Measurements from ENCODE around the gene ATIC.
"Not testable (repeated sequence)": the region's sequence is repeated elsewhere in the genome, so short reads cannot be mapped to it uniquely, and the experiment has no call there.

ATIC gene

DNA sequence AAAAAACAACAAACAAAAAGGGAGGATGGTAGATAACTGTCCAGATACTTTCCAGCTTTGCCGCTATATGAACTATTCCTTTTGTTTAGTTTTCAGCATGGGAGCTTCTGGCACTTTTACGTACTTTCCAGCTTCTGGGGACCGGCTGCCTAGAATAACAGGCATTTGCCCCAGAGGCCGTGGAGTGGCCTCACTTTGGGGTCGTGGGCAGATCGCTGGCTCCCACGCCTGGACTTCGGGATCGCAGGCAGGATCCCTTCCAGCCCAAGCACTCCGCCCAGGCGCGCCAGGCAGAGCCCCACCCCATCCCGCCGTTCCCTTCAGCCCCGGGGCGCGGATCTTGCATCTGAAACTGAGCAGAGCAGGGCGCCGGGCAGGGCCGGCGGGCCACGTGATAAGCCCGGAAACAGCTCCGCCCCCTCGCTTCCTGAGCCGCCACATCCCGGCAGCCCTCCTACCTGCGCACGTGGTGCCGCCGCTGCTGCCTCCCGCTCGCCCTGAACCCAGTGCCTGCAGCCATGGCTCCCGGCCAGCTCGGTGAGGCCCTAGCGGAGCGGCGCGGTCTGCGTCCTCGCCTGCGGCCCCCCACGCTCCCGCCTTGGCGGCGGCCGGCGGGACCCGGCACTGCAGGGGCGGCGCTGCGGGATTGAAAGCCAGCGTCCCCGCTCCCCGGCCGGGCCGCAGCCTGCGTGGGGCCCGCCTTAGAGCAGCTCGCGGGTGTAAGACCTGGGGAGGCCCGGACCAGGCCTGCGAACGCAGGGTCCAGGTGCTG is at the start of gene ATIC:
TSS of gene ATIC (plus strand) at position 435 of the 772 bp plus-strand sequence. CDS start at position 519, 84 bp downstream.
- peak; percentile 63 for DNase-seq

DNA sequence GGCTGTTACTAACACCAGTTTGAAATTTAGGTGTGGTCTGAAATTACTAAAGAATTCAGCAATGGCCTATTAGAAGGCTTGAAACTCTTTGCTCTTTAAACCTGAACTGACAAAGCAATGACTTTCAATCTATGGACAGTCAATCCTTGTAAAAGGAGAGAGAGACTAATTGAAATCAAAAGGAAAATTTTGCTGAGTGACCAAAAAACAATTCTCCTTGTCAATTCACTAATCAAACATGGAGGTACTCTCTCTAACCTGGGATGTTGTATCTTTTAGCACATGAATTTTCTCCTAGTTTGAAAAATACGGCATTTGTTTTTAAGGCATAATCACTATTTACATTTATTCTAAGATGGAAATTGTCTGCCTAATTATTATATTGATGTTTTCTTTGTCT is 49.6 kb upstream of the ATIC start:
- DNase-seq = no peak

DNA sequence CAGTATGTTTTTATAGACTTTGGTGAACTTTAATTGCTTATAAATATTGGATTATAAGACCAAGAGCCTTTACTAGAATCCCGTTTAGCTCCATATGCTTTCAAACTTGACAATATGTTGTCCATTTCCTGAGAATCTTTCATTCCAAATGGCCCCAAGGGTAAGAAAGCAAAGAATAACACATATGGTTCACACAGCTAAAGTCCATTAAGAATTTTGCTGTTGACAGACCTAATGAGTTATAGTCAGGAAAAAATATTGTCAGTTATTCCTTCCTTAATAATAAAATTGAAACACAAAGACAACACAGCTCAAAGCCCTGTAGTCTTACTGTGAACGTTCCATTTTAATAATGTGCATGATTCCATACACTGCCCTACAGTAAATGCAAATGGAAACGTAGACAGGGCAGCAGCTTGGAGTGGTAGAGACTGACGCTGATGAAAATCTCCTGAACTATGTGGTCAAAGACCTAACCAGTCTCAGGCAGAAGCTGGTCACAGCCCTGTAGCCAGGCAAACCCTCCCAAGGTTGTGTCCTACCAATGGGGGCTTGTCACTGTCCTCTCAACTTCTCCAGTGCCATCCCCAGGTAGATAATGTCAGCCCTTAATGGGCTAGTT is 49.0 kb upstream of the ATIC start:
- no peak for DNase-seq

DNA sequence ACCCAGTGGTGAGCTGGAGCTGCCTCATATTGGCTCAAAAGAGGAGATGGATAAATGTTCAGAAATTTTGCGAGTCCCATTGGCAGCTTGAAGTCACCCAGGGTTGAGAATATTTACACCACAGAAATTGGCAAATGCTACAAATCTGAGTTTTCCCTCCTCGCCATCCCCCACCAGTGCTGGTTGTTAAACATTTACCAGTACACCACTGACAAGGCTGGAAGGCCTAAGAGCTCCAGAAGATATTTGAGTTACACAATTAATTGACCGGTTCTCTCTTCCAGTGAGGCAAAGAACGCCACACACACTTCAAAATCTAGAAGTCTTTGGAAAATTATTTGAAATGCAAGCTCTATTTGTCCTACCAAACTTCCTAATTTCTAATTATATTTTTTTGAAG is 47.5 kb upstream of the ATIC start:
- no peak for DNase-seq

DNA sequence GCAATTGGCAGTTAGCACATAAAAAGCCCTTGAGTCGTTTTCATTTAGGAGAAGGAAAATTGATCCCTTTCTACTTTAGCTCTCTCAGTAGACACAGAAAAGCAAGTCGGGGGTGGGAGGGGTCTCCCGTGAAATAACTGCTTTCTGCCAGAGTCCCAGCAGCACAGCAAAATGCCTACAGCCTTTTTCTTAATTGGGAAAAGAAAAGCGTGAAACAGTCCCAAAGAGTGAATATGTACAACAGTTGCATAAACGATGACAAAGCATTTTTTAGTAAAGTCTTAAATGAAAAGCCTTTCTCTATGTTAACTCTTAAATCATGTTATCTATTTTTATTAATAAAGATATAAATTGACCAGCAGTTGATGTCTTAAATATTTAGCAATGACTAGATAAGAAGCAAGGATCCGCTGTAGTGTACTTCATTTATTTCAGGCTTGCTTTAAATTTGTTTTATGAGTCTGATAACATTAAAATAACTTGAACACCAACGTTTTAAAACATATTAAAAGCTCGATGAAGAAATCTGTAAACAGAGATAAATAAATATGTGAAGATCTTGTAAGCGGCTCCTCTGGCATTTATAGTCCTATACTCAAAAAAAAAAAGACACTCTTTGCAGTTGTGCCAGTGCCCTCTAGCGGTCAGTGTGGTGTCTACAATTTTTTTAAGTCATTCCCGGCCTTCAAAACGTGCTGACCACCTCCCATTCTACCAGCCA is 42.3 kb upstream of the ATIC start:
- DNase-seq = no peak

DNA sequence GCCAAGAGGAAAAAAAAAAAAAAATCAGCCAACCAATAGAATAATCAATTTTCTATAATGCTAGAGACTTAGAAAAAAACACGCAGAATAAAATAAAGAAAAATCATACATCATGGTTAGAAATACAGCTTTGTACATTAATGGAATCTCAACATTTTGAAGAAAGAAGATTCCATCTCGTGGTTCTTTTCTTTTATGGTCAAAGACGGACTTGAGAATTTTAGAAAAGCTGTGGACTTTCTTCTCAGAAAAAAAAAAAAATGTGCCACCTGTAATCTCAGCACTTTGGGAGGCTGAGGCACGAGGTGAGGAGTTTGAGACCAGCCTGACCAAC is 41.8 kb upstream of the ATIC start:
- no peak for DNase-seq

DNA sequence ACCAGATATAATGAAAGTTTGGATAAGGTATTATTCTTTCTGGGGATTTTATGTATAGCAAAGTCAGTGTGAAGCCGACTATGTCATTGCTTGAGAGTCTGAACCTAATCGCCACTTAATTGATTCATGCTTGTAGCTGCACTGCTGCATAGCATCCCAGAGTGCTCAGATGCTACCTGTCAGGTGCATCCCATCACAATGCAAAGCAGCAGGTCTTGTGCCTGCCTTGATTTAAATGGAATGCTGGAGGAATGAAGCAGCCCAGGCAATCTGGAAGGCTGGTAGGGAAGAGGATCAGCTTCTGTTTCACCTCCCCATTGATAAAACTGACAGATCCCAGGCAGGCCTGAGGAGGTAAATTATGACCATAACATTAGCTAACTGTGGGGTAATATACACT is 40.4 kb upstream of the ATIC start:
- no peak for DNase-seq

DNA sequence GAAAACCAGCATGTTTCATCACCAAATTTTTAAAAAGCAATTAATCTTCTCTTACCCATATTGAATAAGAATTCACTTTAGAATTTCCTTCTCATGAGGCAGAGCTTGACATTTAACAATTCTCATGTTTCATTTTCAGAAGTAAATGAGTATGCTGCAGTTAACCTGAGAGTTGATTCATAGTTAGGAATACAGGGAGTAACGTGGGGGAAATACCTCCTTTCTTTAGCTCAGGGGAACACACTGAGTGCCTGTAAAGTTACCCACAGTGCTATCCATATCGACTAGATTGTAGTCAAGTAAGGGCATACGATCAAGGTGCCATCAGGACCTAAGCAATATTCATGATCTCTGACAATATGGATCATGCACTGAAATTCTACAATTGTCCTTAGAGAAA is 38.9 kb upstream of the ATIC start:
- no peak for DNase-seq

DNA sequence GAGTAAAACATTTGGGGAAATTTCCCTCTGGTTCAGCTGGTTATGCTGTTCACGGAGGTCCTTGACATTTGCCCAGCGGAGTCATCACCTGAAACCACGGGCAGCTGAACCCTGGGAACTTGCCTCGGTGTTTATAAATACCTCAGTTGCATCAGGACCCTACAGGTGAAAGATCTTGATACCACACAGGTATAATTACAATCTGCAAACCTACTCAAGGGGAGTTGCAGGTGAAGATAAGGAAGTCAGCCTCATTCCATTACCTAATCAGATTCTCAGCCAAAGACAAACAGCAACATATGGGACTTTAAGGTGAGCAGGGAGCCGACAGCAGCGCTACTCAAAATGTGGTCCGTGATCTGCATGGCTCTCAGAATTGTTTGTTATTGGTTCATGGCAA is 37.0 kb upstream of the ATIC start:
- no peak for DNase-seq

DNA sequence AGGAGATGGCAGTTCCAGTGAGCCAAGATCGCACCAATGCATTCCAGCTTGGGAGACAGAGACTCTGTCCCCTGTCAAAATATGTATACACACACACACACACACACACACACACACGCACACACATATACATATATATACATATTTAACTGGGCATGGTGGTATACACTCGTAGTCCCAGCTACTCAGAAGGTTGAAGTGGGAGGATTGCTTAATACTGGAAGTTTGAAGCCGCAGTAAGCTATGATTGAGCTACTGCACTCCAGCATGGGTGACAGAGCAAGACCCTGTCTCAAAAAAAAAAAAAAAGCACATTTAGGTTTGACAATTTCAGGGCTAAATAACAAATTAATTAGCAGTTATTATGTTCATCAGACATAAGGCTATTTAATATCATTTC is 36.0 kb upstream of the ATIC start:
- DNase-seq = no peak

DNA sequence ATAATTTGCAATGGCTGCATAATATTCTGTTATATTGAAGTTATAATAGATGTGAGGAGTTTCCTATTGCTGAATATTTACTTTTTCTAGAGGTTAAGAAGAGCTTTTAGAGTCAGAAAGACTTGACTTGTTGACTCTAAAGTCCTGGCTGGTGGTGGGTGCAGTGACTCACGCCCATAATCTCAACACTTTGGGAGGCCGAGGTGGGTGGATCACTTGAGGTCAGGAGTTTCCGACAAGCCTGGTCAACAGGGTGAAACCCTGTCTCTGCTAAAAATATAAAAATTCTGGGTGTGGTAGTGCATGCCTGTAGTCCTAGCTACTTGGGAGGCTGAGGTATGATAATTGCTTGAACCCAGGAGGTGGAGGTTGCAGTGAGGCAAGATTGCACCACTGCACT is 33.9 kb upstream of the ATIC start:
- no peak for DNase-seq

DNA sequence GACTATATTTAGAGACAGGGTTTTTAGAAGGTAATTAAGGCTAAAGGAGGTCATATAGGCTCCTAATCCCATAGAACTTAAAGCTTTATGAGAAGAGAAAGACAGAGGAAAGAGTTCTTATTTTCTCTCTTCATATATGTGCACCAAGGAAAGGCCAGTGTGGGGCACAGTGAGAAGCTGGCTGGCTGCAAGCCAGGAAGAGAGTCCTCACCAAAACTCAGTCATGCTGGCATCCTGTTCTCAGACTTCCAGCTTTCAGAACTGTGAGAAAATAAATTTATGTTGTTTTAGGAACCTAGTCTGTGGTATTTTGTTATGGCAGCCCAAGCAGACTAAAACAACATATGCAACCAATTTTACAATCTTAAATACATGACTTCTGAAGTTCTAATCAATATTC is 31.5 kb upstream of the ATIC start:
- DNase-seq = no peak

DNA sequence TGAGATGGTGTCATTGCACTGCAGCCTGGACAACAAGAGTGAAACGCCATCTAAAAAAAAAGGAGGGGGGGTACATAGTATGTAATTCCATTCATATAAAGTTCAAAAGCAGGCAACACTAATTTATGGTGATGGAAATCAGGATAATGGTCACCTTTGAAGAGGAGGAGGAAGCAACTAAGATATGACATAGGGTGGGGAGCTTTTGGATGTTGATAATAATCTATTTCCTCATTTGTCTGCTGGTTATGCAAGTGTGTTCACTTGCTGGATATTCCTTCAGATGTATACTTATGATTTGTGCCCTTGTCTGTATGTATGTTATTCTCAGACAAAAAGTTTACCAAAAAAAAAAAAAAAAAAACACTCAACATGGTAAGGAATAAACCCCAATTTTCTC is 28.6 kb upstream of the ATIC start:
- no peak for DNase-seq

DNA sequence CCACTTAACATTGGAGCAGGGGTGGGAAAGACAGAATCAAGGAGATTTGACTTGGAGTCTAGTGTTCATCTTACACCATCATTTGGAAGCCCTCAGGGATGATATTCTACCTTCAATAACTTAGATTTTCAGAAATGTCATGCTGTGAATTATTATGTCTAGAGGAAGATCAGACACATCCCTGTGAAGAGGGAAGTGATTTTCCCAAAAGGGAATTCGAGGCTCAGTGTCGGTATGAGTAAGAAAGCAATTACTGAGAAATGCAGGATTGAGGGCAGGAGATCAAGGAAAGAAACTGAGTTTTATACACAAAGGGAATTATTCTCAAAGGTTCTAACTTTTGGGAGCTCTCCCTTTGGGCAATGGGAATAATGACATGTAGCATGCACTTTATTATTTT is 25.6 kb upstream of the ATIC start:
- DNase-seq = no peak

DNA sequence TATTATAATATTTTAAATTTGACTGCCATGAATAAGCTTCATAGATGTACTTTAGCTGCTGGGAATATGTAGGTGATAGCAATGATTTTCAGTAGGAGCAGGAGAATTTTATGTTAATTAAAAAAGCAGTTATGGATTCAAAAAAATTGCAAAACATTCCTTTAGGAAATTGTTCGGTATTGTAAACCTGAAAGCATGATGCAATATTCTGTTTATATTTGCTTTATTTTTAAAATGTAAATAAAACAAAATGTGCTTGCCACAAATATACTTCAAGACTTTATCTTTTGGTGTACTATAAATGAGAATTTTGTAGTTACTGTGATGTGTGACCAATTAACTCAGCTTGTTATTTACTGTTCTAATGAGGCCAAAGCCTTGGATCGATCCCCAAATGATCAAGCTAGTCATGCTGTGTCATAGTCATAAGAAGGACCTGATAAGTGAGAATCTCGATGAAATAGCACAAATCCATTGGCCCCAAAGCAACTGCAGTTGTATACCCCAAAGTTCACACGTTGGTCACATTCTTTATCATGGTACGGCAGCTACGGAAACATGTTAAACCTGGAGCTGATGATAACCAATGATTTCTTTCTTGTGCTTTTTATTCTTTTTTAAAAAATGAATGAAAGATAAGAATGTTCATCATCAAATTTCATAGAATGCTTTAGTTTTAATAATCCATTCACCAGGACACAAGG is 23.6 kb upstream of the ATIC start:
- DNase-seq = no peak

DNA sequence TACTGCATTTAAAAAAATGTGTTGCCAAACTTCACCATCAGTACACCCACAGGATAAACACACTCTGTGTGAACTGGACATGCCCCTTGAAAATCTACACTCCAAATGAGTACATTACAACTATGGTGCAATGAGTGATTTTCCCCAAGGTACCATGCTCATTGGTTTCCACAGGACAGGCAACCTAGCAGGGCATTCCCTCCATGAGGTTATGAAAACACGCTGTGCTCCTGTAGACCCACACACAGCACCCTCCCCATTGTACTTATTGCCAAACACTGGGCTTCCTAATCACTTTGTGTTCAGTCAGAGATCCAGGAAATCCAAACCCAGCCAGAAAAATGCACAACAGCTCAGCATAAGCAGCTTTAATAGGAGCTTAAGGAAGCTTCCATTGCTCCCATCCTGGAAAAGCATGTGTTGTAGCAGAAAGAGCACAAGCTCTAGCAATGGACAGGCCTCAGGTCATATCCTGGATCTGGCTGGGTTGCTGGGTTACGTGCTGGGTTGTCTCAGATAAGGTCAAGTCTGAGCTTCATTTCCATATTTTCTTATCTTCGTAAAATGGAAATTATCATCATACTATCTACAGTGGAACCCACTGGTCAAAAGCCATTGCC is 20.8 kb upstream of the ATIC start:
- no peak for DNase-seq

DNA sequence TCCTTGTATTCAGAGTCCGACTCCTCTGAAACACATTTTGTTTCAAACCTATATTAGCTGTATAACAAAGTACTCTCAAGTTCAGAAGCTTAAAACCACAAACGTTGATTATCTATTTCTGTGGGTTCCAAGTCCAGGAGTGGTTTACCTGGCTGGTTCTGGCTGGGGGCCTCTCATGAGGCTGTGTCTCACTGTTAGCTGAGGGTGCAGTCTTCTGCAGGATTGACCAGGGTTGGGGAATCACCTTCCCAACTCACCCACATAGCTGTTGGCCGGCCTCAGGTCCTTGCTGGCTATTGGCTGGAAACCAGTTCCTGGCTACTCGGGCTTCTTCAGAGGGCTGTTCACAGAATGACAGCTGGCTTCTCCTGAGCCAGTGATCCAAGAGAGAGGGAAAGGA is 18.0 kb upstream of the ATIC start:
- DNase-seq = no peak

DNA sequence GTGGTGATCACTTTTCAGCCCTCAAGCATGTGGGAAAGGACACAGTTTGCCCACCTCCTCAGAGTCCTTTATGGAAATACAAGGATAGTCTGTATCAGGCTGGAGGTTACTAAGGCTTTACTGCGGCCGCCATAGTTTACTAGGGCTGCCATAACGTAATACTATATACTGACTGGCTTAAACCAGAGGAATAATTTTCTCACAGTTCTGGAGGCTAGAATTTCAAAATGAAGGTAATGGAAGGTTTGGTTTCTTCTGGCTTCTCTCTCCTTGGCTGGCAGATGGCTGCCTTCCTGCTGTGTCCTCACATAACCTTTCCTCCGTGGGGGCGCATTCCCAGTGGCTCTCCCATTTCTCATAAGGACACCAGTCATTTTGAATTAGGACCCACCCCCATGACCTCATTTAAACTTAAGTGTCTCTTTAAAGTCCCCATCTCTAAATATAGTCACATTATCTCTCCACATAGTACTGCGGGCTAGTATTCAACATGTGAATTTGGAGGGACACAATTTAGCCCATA is 12.5 kb upstream of the ATIC start:
- DNase-seq = peak; percentile 20

DNA sequence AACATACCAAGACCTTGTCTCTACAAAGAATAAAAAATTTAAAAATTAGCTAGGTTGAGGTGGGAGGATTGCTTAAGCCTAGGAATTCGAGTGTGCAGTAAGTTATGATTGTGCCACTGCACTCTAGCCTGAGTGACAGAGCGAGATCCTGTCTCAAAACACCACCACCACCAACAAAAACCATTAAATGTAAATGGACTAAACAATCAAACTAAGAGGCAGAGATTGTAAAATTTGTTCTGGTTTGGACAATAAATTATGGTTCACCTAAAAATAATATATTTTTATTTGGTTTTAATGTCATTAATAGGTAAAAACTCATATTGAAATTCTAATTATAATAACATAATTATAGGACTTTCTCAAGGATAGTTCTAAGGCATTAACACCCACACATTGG is 9.9 kb upstream of the ATIC start:
- no peak for DNase-seq

DNA sequence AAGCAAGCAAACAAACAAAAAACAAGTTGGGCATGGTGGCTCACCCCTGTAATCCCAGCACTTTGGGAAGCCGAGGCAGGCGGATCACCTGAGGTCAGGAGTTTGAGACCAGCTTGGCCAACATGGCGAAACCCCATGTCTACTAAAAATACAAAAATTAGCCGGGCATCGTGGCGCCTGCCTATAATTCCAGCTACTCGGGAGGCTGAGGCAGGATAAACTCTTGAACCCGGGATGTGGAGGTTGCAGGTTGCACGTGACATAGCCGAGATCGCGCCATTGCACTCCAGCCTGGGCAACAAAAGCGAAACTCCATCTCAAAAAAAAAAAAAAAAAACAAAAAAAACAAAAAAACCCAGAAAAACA is 617 bp upstream of the ATIC start:
- DNase-seq = not testable (repeated sequence)

DNA sequence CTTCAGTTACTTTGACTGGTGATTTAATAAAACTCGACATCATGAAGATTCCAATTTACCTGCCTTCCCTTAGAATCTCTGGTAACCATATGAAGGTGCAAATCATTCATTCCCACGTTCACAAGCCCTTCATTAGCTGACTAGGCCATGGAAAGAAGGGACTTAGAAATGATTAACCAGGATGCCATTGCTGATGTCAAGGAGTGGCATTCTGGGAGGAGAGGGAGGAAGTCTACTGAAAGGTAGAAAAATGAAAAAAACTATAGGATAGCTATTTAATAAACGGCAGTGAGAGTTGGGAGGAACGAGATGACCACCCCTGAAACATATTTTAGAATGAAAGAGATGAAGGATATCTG is 1.4 kb downstream of the ATIC start:
- DNase-seq = no peak

DNA sequence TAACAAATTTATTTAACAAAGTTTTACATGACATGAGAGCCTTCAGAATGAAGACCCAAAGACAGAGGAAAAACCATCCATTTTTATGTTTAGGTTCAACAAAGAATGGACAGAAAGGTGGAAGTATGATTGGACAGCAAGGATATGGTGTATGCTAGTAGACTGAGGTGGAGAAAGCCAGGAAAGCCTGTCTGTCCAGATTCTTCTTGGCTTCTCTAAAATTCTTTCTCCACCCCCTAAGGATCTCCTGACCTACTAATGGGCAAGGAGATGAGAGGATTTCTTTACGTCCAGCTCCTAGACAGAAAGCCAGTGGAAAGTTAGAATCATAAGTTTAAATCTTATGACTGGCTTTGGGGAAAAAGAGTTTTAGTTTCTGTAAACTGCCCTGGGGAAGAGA is 3.0 kb downstream of the ATIC start:
- no peak for DNase-seq

DNA sequence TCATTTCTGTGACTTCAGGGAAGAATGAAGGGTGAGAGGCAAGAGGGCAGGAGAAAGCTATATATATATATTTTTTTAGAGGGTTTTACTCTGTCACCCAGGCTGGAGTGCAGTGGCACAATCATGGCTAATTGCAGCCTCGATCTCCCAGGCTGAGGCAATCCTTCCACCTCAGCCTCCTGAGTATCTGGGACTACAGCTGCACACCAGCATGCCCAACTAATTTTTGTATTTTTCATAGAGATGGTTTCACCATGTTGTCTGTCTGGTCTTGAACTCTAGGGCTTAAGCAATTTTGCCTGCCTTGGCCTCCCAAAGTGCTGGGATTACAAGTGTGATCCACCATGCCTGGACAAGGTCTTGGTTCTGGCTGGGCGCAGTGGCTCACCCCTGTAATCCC is 3.4 kb downstream of the ATIC start:
- no peak for DNase-seq

Data from NCI-H524 treated with DMSO at 0.1 percent for 48 hours (cell line).